ENCODE results near the gene KLF2.

GRCh38 chr19:16361254-16361653 is 36.6 kb downstream of the KLF2 start:
- no peak for TF ChIP-seq CTCF (IDR thresholded peaks at IDR 0.05)
- TF ChIP-seq POLR2A (IDR thresholded peaks at IDR 0.05): no peak
- TF ChIP-seq POLR2AphosphoS5 (IDR thresholded peaks at IDR 0.05): no peak
